Measurements from ENCODE around the gene PADI4. TPM values are rescaled to one million over a fixed set of nuclear protein-coding genes. Genes with fewer than 3 reads are reported as not detected.

PADI4 gene
- total RNA-seq, 1 experiment from 2014 or later, result not detected

DNA sequence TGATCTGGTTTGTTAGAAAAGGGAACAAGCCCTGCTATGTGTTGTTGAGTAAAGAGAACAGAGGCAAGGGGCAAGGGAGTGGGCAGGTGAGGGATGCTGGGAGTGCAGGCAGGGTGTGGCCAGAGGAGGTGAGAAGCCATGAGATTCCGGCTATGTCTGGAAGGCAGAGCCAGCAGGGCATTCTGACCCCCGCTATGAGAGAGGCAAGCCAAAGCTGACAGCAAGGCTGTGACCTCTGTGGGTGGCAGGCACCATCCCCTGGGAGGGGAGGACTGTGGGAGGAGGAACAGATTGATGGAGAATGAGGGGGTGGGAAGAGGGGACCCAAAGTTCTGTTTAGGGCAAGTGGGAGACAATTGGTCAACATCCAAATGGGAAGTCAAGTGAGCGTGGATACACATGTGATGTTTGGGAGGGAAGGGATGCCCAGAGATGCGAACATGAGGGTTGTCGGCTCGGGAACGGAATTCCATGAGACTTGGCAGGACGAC is 44.5 kb downstream of the PADI4 start:
- no peaks in the 10 kb centered on the region for H3K36me3 ChIP-seq
- DNase-seq, result no peak
- no peaks in the 10 kb centered on the region for H3K27me3 ChIP-seq
- H3K4me3 ChIP-seq, result no peak overlapping the region
- no peaks in the 10 kb centered on the region for H3K9me3 ChIP-seq

DNA sequence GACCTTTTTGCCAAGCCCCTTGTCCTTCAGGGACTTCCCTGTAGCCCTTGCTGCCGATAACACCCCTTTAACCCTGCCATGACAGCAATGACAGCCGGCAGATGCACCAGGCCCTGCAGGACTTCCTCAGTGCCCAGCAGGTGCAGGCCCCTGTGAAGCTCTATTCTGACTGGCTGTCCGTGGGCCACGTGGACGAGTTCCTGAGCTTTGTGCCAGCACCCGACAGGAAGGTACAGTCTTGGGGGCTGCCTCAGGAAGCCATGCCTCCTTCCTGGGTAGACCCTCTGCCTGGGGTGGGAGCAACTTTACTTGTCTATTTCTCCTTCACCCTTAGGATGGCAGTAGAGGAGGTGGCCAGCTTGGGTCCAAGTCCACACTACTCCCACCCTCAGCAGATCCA is 47.9 kb downstream of the PADI4 start:
- Histone ChIP-seq H3K27me3 (no peaks in the 10 kb centered on the region), H3K4me3 (no peak overlapping the region), H3K36me3 (no peaks in the 10 kb centered on the region), H3K9me3 (no peaks in the 10 kb centered on the region)
- no peak for DNase-seq

- Histone ChIP-seq H3K9me3 (no peaks in the 10 kb centered on the region), H3K27me3 (no peaks in the 10 kb centered on the region), H3K36me3 (no peaks in the 10 kb centered on the region), H3K4me3 (no peak overlapping the region)
- no peak for DNase-seq
Measured at GRCh38 chr1:17356387-17357026, 48.5 kb downstream of the PADI4 start.

GRCh38 chr1:17358557-17358956 is 50.6 kb downstream of the PADI4 start:
- Histone ChIP-seq H3K4me3 (no peak overlapping the region), H3K9me3 (no peaks in the 10 kb centered on the region), H3K36me3 (no peaks in the 10 kb centered on the region), H3K27me3 (no peaks in the 10 kb centered on the region)
- no peak for DNase-seq

GRCh38 chr1:17359031-17359430 is 51.0 kb downstream of the PADI4 start:
- Histone ChIP-seq H3K27me3 (no peaks in the 10 kb centered on the region), H3K36me3 (no peaks in the 10 kb centered on the region), H3K4me3 (no peak overlapping the region), H3K9me3 (no peaks in the 10 kb centered on the region)
- DNase-seq, result no peak

- no peak for DNase-seq
- no peaks in the 10 kb centered on the region for H3K27me3 ChIP-seq
- H3K4me3 ChIP-seq, result no peak overlapping the region
- H3K9me3 ChIP-seq, result no peaks in the 10 kb centered on the region
- no peaks in the 10 kb centered on the region for H3K36me3 ChIP-seq
Measured at GRCh38 chr1:17359808-17360207, 51.8 kb downstream of the PADI4 start.

- Histone ChIP-seq H3K27me3 (no peaks in the 10 kb centered on the region), H3K36me3 (no peaks in the 10 kb centered on the region)
Measured at GRCh38 chr1:17360272-17360956, 52.4 kb downstream of the PADI4 start.

DNA sequence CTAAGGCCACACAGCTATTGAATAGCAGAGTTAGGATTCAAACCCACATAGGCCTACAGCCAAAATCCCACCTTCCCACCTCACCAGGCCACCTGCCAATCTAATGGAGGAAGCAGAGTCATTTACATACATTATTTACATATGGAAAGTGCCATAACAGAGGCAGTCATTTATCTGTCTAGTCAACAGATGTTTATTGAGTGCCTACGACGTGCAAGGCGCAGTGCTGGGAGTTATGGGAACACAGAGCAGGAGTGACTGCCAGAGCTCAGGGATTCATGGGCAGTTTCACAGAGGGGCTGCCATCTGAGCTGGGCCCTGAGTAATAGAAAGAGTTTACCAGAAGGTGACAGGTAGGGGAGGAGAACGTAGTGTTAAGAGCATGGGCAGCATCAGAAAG is 53.7 kb downstream of the PADI4 start:
- Histone ChIP-seq H3K36me3 (no peaks in the 10 kb centered on the region), H3K9me3 (no peaks in the 10 kb centered on the region), H3K4me3 (no peak overlapping the region), H3K27me3 (no peaks in the 10 kb centered on the region)
- DNase-seq, result no peak

More at GRCh38 chr1:17360272-17360956, 52.4 kb downstream of the PADI4 start:
- DNase-seq, result no peak
- Histone ChIP-seq H3K4me3 (no peak overlapping the region), H3K9me3 (no peaks in the 10 kb centered on the region)

DNA sequence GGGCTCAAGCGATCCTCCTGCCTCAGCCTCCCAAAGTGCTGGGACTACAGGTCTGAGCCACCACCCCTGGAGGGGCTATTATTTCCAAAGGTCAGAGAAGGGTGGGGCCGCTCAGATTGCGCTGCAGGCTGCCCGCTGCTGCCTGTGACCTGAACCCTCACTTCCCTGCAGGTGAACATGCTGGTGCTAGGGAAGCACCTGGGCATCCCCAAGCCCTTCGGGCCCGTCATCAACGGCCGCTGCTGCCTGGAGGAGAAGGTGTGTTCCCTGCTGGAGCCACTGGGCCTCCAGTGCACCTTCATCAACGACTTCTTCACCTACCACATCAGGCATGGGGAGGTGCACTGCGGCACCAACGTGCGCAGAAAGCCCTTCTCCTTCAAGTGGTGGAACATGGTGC is 55.4 kb downstream of the PADI4 start:
- no peak for DNase-seq
- Histone ChIP-seq H3K27me3 (no peaks in the 10 kb centered on the region), H3K4me3 (no peak overlapping the region), H3K36me3 (no peaks in the 10 kb centered on the region), H3K9me3 (no peaks in the 10 kb centered on the region)

DNA sequence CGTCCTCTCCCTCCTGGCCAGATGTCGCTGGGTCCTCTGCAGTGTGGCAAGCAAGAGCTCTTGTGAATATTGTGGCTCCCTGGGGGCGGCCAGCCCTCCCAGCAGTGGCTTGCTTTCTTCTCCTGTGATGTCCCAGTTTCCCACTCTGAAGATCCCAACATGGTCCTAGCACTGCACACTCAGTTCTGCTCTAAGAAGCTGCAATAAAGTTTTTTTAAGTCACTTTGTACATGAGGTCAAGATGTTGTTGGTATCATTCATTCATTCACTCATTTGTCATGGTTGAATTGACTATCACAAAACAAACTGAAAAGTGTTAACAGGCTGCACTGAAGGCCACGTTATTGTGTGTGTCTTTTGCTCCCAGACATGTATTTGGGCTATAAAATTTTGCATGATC is 55.8 kb downstream of the PADI4 start:
- H3K27me3 ChIP-seq, result no peaks in the 10 kb centered on the region
- no peak overlapping the region for H3K4me3 ChIP-seq
- H3K36me3 ChIP-seq, result no peaks in the 10 kb centered on the region
- DNase-seq, result no peak
- no peaks in the 10 kb centered on the region for H3K9me3 ChIP-seq

GRCh38 chr1:17365293-17365692 is 57.3 kb downstream of the PADI4 start:
- Histone ChIP-seq H3K36me3 (no peaks in the 10 kb centered on the region), H3K4me3 (no peak overlapping the region), H3K9me3 (no peaks in the 10 kb centered on the region), H3K27me3 (no peaks in the 10 kb centered on the region)
- no peak for DNase-seq

DNA sequence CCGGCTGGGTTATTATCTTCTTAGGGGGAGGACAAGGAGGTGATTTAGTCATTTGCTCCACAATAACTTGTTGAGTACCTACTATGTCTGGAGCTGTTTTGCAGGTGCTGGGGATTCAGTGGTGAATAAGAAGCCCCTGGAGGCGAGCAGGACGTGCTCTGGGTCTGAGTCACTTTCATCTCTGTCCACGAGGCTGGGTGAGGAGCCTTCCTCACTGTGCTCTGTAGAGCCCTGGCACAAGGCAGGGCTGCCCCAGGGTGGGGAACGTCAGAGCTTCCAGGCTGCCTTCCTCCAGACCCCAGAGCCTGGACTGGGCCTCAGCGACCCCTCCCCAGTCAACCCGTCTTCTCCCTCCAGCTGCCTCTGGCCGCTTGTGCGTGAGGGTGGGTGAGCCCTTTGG is 61.5 kb downstream of the PADI4 start:
- Histone ChIP-seq H3K36me3 (no peaks in the 10 kb centered on the region), H3K4me3 (no peak overlapping the region), H3K27me3 (no peaks in the 10 kb centered on the region), H3K9me3 (no peaks in the 10 kb centered on the region)
- peak; percentile 18 for DNase-seq

- DNase-seq, result no peak
- Histone ChIP-seq H3K36me3 (no peaks in the 10 kb centered on the region), H3K4me3 (no peak overlapping the region), H3K27me3 (no peaks in the 10 kb centered on the region), H3K9me3 (no peaks in the 10 kb centered on the region)
Measured at GRCh38 chr1:17370618-17371017, 62.6 kb downstream of the PADI4 start.

- Histone ChIP-seq H3K27me3 (no peaks in the 10 kb centered on the region), H3K9me3 (no peaks in the 10 kb centered on the region), H3K4me3 (no peak within 1 kb of the TSS), H3K36me3 (no peaks in the 10 kb centered on the region)
- no peak for DNase-seq
Measured at GRCh38 chr1:17371896-17372295, 63.9 kb downstream of the PADI4 start, which contains the start of gene PADI6. Gene PADI6, plus strand, starts transcription at chr1:17372196. Its CDS starts 50 bp downstream, at chr1:17372246.

GRCh38 chr1:17372955-17373354 is 65.0 kb downstream of the PADI4 start:
- no peak for DNase-seq
- H3K4me3 ChIP-seq, result no peak overlapping the region
- no peaks in the 10 kb centered on the region; the same call in 1 of the 2 replicates for H3K27me3 ChIP-seq
- H3K9me3 ChIP-seq, result no peaks in the 10 kb centered on the region
- no peaks in the 10 kb centered on the region for H3K36me3 ChIP-seq

DNA sequence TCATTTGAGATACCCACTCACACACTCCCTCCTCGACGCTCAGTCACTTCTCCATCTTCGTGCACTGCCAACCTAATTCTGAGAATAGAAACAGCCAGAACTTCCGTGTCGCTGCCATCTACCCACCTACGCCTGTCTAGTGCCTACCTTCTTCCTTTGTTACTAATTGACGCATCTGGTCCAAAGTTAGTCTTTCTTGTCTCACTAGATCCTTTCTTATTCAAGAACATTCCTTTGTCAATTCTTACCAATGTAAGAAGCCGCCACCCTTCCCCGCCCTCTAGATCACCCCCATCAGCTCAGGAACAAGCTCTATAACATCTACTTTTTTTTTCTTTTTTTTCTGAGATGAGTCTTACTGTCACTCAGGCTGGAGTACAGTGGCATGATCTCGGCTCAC is 67.7 kb downstream of the PADI4 start:
- DNase-seq, result no peak
- Histone ChIP-seq H3K9me3 (no peaks in the 10 kb centered on the region), H3K36me3 (no peaks in the 10 kb centered on the region), H3K4me3 (no peak overlapping the region), H3K27me3 (no peaks in the 10 kb centered on the region; the same call in 1 of the 2 replicates)

- no peak for DNase-seq
- H3K36me3 ChIP-seq, result no peaks in the 10 kb centered on the region
- H3K9me3 ChIP-seq, result no peaks in the 10 kb centered on the region
- no peak overlapping the region for H3K4me3 ChIP-seq
- H3K27me3 ChIP-seq, result no peaks in the 10 kb centered on the region; the same call in 1 of the 2 replicates
Measured at GRCh38 chr1:17377325-17377953, 69.4 kb downstream of the PADI4 start.
